Progenitor cell of endocrine pancreas (in vitro differentiated cells): ENCODE results near the gene CYP1B1. TPM values are rescaled to one million over a fixed set of nuclear protein-coding genes. Genes with fewer than 3 reads are reported as not detected.

ENCODE experiments used
- DNase-seq: peaks from one replicate; pipeline ENCODE4 v3.0.0; 2021; ENCODE audit warnings: low spot score; ENCODE audit not compliant: unreplicated experiment
- H3K27ac Mint-ChIP-seq: 2 replicates; pipeline ENCODE4 v1.8.0; 2021; ENCODE audit warnings: mild to moderate bottlenecking, moderate library complexity, mixed read lengths
- H3K27me3 Mint-ChIP-seq: 2 replicates; pipeline ENCODE4 v1.8.0; 2021; ENCODE audit warnings: mixed read lengths
- H3K36me3 Mint-ChIP-seq: 2 replicates; pipeline ENCODE4 v1.8.0; 2022; ENCODE audit warnings: mixed read lengths; ENCODE audit not compliant: insufficient read depth
- H3K4me1 Mint-ChIP-seq: 2 replicates; pipeline ENCODE4 v1.8.0; 2021; ENCODE audit warnings: low read depth, mixed read lengths
- H3K4me3 Mint-ChIP-seq: 2 replicates; pipeline ENCODE4 v1.8.0; 2021; ENCODE audit warnings: low read depth, mild to moderate bottlenecking, moderate library complexity, mixed read lengths
- H3K9me3 Mint-ChIP-seq: 2 replicates; pipeline ENCODE4 v1.8.0; 2021; ENCODE audit warnings: low read depth, mixed read lengths
- CTCF ChIP-seq: fragments of 200-600 bp; sonication (generic); IDR thresholded peaks from one replicate; pipeline ENCODE4 v1.5.0; 2021; ENCODE audit warnings: antibody characterized with exemption, mild to moderate bottlenecking; ENCODE audit not compliant: unreplicated experiment
- long read RNA-seq: library from polyadenylated mRNA; unstranded; transcript quantifications from one replicate; pipeline ENCODE4 v2.0.0, GENCODE V29; 2020
- total RNA-seq: library from RNA; stranded (reverse); gene quantifications from 2 replicates; pipeline ENCODE4 v1.2.1, GENCODE V29; 2021

CYP1B1 gene
- 1.1 and 1.6 TPM in 2 replicates for total RNA-seq
- long read RNA-seq, full-length matches to known transcripts = 1 of 1 reads
- long read RNA-seq, partial matches to known transcripts = 0 of 1 reads
- long read RNA-seq, other reads (novel, unspliced or antisense) = 0 of 1 reads

DNA sequence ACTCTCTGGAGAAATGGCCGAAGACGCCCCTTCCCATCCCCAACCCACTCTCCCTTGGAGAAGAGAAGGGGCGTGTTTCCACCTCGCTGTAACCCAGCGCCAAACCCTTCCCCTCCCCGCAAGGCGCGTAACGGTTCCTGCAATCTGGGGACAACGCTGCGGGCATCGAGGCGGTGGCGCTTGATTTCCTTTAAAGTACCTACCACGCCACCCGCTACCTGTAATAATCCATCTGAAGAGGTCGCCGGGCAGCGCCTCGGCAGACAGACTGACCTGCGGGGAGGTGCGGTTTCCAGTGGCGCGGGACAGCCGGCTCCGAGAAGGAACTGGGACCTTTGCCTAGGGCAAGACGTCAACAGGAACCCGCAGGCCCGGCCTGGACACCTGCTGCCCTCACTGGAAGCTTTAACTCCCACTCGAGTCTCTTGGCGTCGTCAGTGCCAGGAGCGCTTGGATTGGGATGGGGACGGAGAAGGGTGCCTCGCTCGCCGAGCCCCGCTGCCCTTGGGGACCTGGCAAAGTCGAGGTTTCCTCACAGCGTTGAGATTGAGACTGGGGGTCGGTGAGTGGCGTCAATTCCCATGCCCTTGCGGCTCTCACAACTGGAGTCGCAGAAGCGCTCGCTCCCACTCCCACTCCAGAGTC, at the start of gene CYP1B1:
Gene CYP1B1, minus strand, starts transcription at position 645 of the 645 bp plus-strand sequence. CDS start 763 bp downstream, outside the sequence.
- Mint-ChIP-seq H3K27ac (peak within 1 kb of the TSS; percentile 71), H3K27me3 (peaks cover 74% of the 10 kb centered on the region), H3K4me1 (peaks cover 18% of the 10 kb centered on the region), H3K4me3 (peak within 1 kb of the TSS; percentile 77), H3K36me3 (peaks cover 1% of the 10 kb centered on the region), H3K9me3 (no peaks in the 10 kb centered on the region)
- peak; percentile 14 for DNase-seq
- TF ChIP-seq CTCF = no peak

DNA sequence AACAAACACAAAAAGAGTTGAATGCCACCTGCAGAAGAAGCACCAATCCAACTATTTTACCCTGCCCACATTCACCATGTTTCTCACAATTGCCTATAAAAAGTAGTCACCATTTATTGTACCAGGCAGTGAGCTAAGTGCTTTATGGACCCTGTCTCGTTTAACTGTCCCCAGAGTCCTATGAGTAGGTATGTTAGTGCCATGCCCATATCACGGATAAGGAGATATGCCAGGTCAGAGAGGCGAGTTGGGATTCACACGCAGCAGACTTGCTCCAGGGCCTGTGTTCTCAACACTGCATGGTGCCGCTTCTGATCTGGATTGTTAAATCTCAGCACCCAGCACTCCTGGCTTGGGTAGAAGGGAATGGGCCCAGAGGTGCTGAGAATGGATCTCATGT, 49.1 kb upstream of the CYP1B1 start:
- peaks cover 6% of the 10 kb centered on the region for H3K36me3 Mint-ChIP-seq
- DNase-seq = no peak
- peaks cover 17% of the 10 kb centered on the region for H3K9me3 Mint-ChIP-seq
- no peaks in the 10 kb centered on the region for H3K27me3 Mint-ChIP-seq
- no peak overlapping the region for H3K4me3 Mint-ChIP-seq
- peaks cover 2% of the 10 kb centered on the region for H3K4me1 Mint-ChIP-seq
- H3K27ac Mint-ChIP-seq = no peak overlapping the region
- TF ChIP-seq CTCF = no peak

DNA sequence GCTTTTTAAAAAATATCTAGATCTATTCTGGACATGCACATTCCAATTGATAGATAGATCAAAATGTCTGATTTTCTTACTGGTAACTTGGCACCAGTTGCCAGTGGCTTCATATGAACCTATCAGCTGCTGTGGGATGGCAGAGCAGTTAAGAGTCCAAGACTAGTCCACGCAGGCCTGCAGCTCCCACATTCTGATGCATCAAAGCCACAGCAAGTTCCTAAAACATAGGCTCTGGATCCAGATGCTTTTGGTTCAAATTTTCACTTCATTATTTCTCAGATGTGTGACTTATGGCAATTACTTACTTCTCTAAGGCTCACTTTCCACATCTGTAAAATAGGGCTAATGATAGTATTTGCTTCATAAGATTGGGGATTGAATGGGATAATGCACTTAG, 48.0 kb upstream of the CYP1B1 start:
- H3K4me3 Mint-ChIP-seq = no peak overlapping the region
- peaks cover 6% of the 10 kb centered on the region for H3K36me3 Mint-ChIP-seq
- no peaks in the 10 kb centered on the region for H3K27me3 Mint-ChIP-seq
- H3K27ac Mint-ChIP-seq = no peak overlapping the region
- H3K9me3 Mint-ChIP-seq = peaks cover 17% of the 10 kb centered on the region
- TF ChIP-seq CTCF = no peak
- no peak for DNase-seq
- H3K4me1 Mint-ChIP-seq = peaks cover 2% of the 10 kb centered on the region

DNA sequence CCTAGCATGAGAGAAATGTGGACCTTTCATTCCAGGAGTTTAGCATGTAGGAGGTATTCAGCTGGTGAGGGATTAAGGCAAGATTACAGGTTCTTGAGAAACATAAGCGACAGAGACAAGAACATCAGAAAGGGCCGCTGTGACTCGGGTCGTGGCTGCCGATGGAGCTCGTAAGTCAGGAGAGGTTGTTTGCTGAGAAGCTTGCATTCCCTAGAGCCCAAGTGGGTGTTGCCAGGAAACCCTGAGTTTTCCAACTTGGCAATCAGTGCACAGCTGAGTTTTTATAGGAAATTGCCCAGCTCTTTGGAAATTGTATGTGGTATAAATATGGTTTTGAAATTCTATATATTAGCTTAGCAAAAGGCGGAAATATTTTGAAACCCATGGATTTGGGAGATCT, 46.4 kb upstream of the CYP1B1 start:
- peaks cover 6% of the 10 kb centered on the region for H3K36me3 Mint-ChIP-seq
- H3K27ac Mint-ChIP-seq = no peak overlapping the region
- H3K4me3 Mint-ChIP-seq = no peak overlapping the region
- H3K27me3 Mint-ChIP-seq = no peaks in the 10 kb centered on the region
- peaks cover 2% of the 10 kb centered on the region for H3K4me1 Mint-ChIP-seq
- no peak for DNase-seq
- H3K9me3 Mint-ChIP-seq = peaks cover 9% of the 10 kb centered on the region
- TF ChIP-seq CTCF = no peak

- Mint-ChIP-seq H3K9me3 (peaks cover 2% of the 10 kb centered on the region), H3K4me1 (peaks cover 2% of the 10 kb centered on the region), H3K36me3 (peaks cover under 1% of the 10 kb centered on the region), H3K27me3 (no peaks in the 10 kb centered on the region), H3K27ac (no peak overlapping the region), H3K4me3 (no peak overlapping the region)
- no peak for TF ChIP-seq CTCF
- DNase-seq = no peak
Observed at GRCh38 chr2:38121481-38121880, 45.5 kb upstream of the CYP1B1 start.
